Measurements from ENCODE around the gene SS18L1. TPM values are rescaled to one million over a fixed set of nuclear protein-coding genes. Genes with fewer than 3 reads are reported as not detected.

The SS18L1 gene
- total RNA-seq, 4 donors from 2014 or later = 14.7 to 23.2 (median 22.1) TPM

- TF ChIP-seq POLR2AphosphoS5 (IDR thresholded peaks at IDR 0.05) = no peak
- TF ChIP-seq CTCF (IDR thresholded peaks at IDR 0.05) = no peak
- TF ChIP-seq POLR2A (IDR thresholded peaks at IDR 0.05) = no peak
- TF ChIP-seq EP300 (IDR thresholded peaks at IDR 0.05; ENCODE audit: low read depth) = no peak
- DNase-seq = no peak
- intact Hi-C loops (cut with DNase I; ENCODE audit: low total_unique reads) = no loop called here
- Histone ChIP-seq H3K27me3 (peaks cover 67% of the 10 kb centered on the region), H3K4me1 (no peaks in the 10 kb centered on the region), H3K9me3 (no peaks in the 10 kb centered on the region), H3K4me3 (no peak overlapping the region), H3K36me3 (no peaks in the 10 kb centered on the region), H3K27ac (no peak overlapping the region)
- WGBS, 2 donors (ENCODE audit: low coverage in 1 of 2) = 66 to 74% methylated on average over 3 to 5 of the region's 9 CpGs
- in situ Hi-C loops (cut with MboI; ENCODE audit: low pct_ligation_motif_present in 1 of 4, low pct_unique_long_range_greater_than_20kb in 1 of 4, low sequenced_read_pairs in 3 of 4) = no loop called here
These were observed 68.3 kb downstream of the SS18L1 start for GRCh38 chr20:62211769-62212288.

- no peaks in the 10 kb centered on the region for H3K9me3 ChIP-seq
- H3K36me3 ChIP-seq = no peaks in the 10 kb centered on the region
- 0 to 50% methylated on average over 1 to 10 of the region's 10 CpGs for WGBS, 2 donors (ENCODE audit: low coverage in 1 of 2)
- TF ChIP-seq EP300 (IDR thresholded peaks at IDR 0.05; ENCODE audit: low read depth) = no peak
- TF ChIP-seq POLR2AphosphoS5 (IDR thresholded peaks at IDR 0.05) = no peak
- no peak for TF ChIP-seq POLR2A (IDR thresholded peaks at IDR 0.05)
- no peak for TF ChIP-seq CTCF (IDR thresholded peaks at IDR 0.05)
- in situ Hi-C loops (cut with MboI; ENCODE audit: low pct_ligation_motif_present in 1 of 4, low pct_unique_long_range_greater_than_20kb in 1 of 4, low sequenced_read_pairs in 3 of 4) (no loop called here), intact Hi-C loops (cut with DNase I; ENCODE audit: low total_unique reads) (no loop called here)
- H3K4me1 ChIP-seq = no peaks in the 10 kb centered on the region
- no peak overlapping the region for H3K27ac ChIP-seq
- no peak for DNase-seq
- H3K27me3 ChIP-seq = peaks cover 72% of the 10 kb centered on the region
- H3K4me3 ChIP-seq = no peak overlapping the region
These were observed 68.7 kb downstream of the SS18L1 start for GRCh38 chr20:62212299-62212698.

- Histone ChIP-seq H3K4me3 (no peak overlapping the region), H3K27me3 (peaks cover 89% of the 10 kb centered on the region), H3K4me1 (peaks cover 0 to 2% (median 1%) of the 10 kb centered on the region in 4 donors), H3K9me3 (no peaks in the 10 kb centered on the region), H3K36me3 (no peaks in the 10 kb centered on the region), H3K27ac (no peak overlapping the region)
- in situ Hi-C loops (cut with MboI; ENCODE audit: low pct_ligation_motif_present in 1 of 4, low pct_unique_long_range_greater_than_20kb in 1 of 4, low sequenced_read_pairs in 3 of 4) = no loop called here
- WGBS, 2 donors (ENCODE audit: low coverage in 1 of 2) = 38 to 41% methylated on average over 4 to 12 of the region's 12 CpGs
- no peak for DNase-seq
- no peak for TF ChIP-seq CTCF (IDR thresholded peaks at IDR 0.05)
- TF ChIP-seq POLR2A (IDR thresholded peaks at IDR 0.05) = no peak
- TF ChIP-seq EP300 (IDR thresholded peaks at IDR 0.05; ENCODE audit: low read depth) = no peak
- no peak for TF ChIP-seq POLR2AphosphoS5 (IDR thresholded peaks at IDR 0.05)
- intact Hi-C loops (cut with DNase I; ENCODE audit: low total_unique reads) = no loop called here
These were observed 70.5 kb downstream of the SS18L1 start for GRCh38 chr20:62214067-62214466.

- DNase-seq = no peak
- TF ChIP-seq POLR2A (IDR thresholded peaks at IDR 0.05) (no peak), CTCF (IDR thresholded peaks at IDR 0.05) (no peak), POLR2AphosphoS5 (IDR thresholded peaks at IDR 0.05) (no peak), EP300 (IDR thresholded peaks at IDR 0.05; ENCODE audit: low read depth) (no peak)
- WGBS, 2 donors (ENCODE audit: low coverage in 1 of 2) = 23 to 70% methylated on average over 5 to 29 of the region's 29 CpGs
- Histone ChIP-seq H3K4me3 (no peak overlapping the region), H3K27me3 (peaks cover 84% of the 10 kb centered on the region), H3K36me3 (no peaks in the 10 kb centered on the region), H3K9me3 (no peaks in the 10 kb centered on the region), H3K27ac (no peak overlapping the region), H3K4me1 (peaks cover under 1 to 9% (median 8%) of the 10 kb centered on the region in 4 donors)
- in situ Hi-C loops (cut with MboI; ENCODE audit: low pct_ligation_motif_present in 1 of 4, low pct_unique_long_range_greater_than_20kb in 1 of 4, low sequenced_read_pairs in 3 of 4) = no loop called here
- intact Hi-C loops (cut with DNase I; ENCODE audit: low total_unique reads) = no loop called here
These were observed 71.7 kb downstream of the SS18L1 start for GRCh38 chr20:62215020-62215990.
